Mononuclear cell (primary cell): ENCODE results near the gene MAP3K7. TPM values are rescaled to one million over a fixed set of nuclear protein-coding genes. Genes with fewer than 3 reads are reported as not detected.

Source experiments
- H3K27me3 ChIP-seq: 2 replicates; pipeline ENCODE4 v1.6.0; 2011; ENCODE audit warnings: low read length, control low read depth; ENCODE audit not compliant: insufficient read depth
- H3K4me1 ChIP-seq: 2 replicates; pipeline ENCODE4 v1.5.1; 2011; ENCODE audit warnings: mild to moderate bottlenecking, low read length, control low read depth; ENCODE audit not compliant: insufficient read depth
- H3K4me3 ChIP-seq: 2 replicates; pipeline ENCODE4 v1.5.1; 2011; ENCODE audit warnings: mild to moderate bottlenecking, low read length, moderate library complexity
- H3K9me3 ChIP-seq: 2 replicates; pipeline ENCODE4 v1.5.1; 2011; ENCODE audit warnings: low read depth, mild to moderate bottlenecking, control low read depth, low read length
- total RNA-seq: library from RNA; depleted of rRNA; stranded (reverse); fragments of >200 nt; gene quantifications from one replicate; pipeline ENCODE4 v1.2.3, GENCODE V29; 2012

MAP3K7 gene
- total RNA-seq, 1 donor: 23.9 TPM

DNA sequence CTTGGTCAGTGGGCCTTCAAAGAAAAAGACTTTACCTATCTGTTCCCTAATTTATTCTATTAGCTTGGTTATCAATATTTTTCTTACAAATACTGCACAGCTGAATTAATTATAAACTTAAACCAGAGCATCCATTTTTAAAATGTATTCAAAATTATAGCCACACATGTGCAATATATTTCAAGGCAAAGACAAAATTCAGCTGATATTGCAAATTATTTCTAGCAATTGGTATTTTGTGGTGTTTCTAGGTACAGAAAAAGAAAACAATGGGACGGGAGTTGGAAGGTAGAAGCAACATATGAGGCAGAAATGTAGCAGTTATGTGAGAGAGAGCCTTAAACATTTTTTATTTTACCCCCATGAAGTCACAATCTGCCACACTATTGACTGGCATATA lies 64.9 kb downstream of the MAP3K7 start:
- H3K4me1 ChIP-seq: no peaks in the 10 kb centered on the region
- no peaks in the 10 kb centered on the region for H3K27me3 ChIP-seq
- no peak overlapping the region for H3K4me3 ChIP-seq
- H3K9me3 ChIP-seq: no peaks in the 10 kb centered on the region

DNA sequence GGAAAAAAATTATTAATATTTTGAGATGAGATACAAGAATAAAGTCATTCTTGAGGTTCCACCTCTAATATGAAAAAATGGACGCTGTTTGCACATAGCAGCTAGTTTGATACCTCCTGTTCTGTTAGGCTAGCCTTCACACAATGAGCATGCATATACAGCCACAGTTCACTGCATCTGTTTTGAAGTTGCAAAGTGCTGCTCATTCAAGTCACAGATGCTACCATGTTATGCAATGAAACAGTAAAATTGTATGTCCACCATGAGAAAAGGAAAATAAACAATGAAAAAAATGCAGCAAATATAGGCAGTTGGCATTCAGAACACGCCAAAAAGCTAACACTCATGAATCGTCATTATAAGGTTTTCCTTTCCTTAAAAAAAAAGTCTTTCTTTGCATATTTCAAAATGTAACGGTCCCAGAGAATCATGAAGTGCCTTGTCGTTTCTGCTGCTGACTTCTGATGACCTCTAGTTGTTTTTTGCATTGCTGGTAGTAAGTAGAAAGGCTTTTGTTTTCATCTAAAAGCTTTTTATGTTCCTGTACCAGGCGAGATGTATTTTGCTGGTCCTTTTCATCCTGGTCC lies 70.7 kb downstream of the MAP3K7 start:
- Histone ChIP-seq H3K4me3 (no peak overlapping the region), H3K4me1 (no peaks in the 10 kb centered on the region), H3K27me3 (no peaks in the 10 kb centered on the region), H3K9me3 (no peaks in the 10 kb centered on the region)

DNA sequence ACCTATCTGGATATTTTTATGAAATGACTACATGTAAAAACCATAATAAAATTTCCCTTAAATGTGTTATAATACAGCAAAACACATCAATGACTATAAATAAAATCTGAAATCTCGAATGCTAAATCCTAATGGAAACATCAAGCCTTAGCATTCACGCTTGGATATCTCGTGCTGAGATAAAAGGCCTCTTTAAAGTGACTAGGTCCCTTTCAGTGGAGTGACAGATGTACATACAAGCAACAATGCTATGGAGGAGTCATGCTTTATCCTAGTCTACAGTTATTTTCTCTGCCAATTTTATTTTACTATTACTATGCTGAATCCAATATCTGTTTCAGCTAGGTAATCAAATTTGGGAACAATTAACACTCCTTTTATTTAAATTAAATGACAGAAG lies 72.4 kb downstream of the MAP3K7 start:
- Histone ChIP-seq H3K9me3 (no peaks in the 10 kb centered on the region), H3K4me3 (no peak overlapping the region), H3K4me1 (no peaks in the 10 kb centered on the region), H3K27me3 (no peaks in the 10 kb centered on the region)

DNA sequence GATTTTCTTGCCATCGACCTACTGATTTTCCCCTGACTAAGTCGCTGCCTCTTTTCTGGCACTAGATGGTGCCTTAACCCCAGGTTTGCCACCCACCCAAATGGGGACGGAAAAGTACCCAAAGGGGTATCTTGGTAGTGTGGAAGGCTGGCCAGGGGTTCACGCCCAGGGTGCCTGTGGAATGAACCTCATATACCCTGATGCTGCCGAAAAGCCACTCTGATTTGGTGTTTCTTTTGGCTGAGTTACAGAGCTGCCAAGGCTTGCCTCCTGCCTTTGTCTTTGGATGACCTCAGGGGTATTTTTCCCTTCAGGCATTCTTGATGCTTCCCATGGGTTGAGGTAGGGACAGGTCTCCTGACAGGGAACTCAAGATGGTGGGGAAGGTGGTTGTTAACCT lies 78.1 kb downstream of the MAP3K7 start:
- no peak overlapping the region for H3K4me3 ChIP-seq

DNA sequence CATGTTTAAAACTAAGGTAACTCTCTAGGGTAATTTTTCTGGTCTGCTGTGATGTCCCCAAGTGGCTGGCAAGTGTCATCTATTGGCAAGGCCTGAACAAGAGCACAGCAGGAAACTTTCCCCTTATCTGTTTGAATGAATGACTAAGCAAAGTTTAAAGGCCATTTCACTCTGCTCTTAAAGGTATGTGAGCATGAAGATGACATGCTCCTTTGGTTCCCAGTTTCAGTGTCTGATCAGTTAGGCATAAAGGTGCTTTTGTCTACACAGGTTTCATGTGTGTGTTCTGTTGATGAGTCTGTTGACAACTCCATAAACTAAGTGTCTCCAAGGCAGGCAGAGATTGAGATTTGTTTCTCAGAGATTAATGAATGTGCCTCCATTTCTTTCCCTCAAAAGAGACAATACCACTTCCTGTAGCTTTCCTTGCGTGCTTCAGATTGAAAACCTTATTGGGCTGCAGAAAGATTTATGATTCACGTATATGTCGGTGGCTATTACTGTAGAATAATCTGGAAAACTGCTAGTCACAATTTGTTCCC lies 83.9 kb downstream of the MAP3K7 start:
- H3K4me3 ChIP-seq: no peak overlapping the region
- no peaks in the 10 kb centered on the region for H3K4me1 ChIP-seq
- H3K27me3 ChIP-seq: no peaks in the 10 kb centered on the region
- no peaks in the 10 kb centered on the region for H3K9me3 ChIP-seq

More for the DNA sequence above, 78.1 kb downstream of the MAP3K7 start:
- Histone ChIP-seq H3K27me3 (no peaks in the 10 kb centered on the region), H3K9me3 (no peaks in the 10 kb centered on the region), H3K4me1 (no peaks in the 10 kb centered on the region)

DNA sequence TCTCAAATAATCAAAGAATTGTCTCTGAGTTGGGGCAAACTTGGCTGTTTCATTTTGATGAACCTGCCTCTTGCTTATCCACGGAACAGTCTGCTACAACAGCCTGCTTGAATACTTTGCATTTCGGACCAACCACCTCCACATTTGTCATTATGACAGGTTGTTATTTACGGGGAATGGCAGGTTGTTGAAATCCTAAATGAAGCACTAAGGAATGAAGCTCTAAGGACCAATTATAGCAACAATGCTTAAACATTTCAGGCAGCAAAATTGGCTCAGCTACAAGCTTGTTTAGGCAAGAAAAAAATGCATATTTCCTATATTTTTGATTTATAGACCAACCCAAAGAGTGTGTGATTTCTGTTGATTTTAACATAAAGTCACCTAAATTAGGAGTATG lies 84.5 kb downstream of the MAP3K7 start:
- Histone ChIP-seq H3K4me3 (no peak overlapping the region), H3K27me3 (no peaks in the 10 kb centered on the region), H3K4me1 (no peaks in the 10 kb centered on the region), H3K9me3 (no peaks in the 10 kb centered on the region)

DNA sequence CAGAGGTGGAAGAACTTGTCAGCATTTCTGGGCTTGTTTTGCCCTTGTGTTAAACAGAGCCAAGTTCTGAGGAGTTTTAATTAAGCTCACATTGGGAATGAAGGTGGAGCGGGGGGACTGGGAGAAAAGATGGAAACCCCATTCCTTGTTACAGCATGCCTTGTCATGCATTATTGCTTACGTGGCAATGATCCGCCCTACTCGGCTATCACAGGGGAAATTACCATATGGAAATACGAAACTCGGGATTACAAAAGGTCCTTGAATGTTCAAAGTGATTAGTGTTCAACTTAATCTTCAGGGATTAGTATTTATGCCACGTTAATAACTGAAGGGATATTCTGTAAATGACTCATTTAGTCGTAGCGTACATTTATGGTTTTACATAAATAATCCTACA lies 86.4 kb downstream of the MAP3K7 start:
- H3K9me3 ChIP-seq: no peaks in the 10 kb centered on the region
- H3K4me1 ChIP-seq: no peaks in the 10 kb centered on the region
- no peaks in the 10 kb centered on the region for H3K27me3 ChIP-seq
- no peak overlapping the region for H3K4me3 ChIP-seq

DNA sequence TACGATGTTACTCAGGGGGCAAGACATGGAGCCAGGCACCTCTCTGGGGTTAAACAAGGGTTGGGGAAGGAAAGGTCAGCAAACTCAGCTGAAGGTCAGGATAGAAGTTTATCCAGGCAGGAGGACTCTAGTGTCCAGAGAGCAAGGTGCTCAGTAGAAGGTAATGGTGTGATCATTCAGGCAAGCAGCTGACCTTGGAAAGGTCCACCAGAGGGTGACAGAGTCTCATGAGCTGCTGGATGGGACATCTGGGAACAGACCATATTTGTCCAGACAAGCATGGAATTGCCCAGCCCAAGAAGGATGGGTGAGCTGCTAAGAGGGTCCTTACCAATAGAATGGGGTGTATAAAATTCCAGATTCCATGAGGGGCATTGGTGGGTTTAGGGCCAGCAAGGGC lies 89.5 kb downstream of the MAP3K7 start:
- Histone ChIP-seq H3K4me3 (no peak overlapping the region), H3K27me3 (no peaks in the 10 kb centered on the region), H3K4me1 (no peaks in the 10 kb centered on the region), H3K9me3 (no peaks in the 10 kb centered on the region)

DNA sequence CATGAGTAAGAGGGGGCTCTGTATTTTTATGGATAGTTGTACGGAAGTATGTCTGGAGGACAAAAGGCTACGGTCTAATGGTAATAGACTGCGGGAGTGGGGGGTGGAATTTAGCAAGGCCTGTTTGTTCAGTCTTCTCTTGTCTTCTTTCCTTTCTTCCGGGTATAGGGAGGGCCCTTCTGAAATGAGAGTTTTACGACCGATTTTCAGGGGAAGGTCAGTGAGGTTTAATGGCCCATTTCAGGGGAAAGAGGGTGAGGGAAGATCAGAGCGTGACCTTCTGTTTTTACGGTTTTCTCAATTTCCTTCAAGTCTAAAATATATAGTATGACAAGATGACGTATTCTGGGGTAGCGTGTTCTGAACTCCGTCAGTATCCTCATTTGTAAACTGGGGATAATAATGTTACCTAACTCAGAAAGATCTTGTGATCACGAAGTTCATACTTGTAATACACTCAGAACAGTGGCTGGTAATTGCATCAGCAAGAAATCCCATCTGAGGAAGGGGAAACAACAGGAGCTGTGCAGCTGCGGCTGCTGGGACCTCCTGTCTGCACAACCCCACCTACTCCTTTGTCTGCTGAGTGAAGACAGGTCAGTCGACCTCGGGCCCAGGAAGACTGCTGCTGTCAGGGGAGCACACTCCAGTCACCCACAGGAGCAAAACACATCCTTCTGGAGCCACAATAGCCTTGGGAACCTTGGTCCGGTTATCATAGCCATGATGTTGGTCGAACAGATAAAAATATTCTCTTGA lies 90.4 kb downstream of the MAP3K7 start:
- Histone ChIP-seq H3K4me3 (no peak overlapping the region), H3K4me1 (no peaks in the 10 kb centered on the region), H3K9me3 (no peaks in the 10 kb centered on the region), H3K27me3 (no peaks in the 10 kb centered on the region)

DNA sequence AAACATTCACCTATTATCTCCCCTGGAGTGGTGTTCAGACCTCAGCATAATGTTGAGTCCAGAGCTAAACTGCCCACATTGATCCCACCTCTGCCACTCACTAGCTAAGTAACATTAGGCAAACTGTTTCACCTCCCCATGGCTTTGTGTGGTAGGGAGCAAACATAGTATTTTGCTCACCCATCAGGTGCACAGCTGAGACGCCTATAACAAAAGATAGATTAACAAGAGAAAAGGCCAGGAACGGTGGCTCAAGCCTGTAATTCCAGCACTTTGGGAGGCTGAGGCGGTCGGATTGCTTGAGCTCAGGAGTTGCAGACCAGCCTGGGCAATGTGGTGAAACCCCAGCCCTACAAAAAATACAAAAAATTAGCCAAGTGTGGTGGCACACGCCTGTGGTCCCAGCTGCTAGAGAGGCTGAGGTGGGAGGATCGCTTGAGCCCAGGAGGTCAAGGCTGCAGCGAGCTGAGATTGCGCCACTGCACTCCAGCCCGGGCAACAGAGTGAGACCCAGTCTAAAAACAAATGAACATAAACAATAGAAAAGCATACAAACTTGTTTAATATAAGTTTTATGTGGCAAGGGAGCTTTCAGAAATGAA lies 91.6 kb downstream of the MAP3K7 start:
- Histone ChIP-seq H3K4me3 (no peak overlapping the region), H3K4me1 (no peaks in the 10 kb centered on the region), H3K9me3 (no peaks in the 10 kb centered on the region), H3K27me3 (no peaks in the 10 kb centered on the region)

DNA sequence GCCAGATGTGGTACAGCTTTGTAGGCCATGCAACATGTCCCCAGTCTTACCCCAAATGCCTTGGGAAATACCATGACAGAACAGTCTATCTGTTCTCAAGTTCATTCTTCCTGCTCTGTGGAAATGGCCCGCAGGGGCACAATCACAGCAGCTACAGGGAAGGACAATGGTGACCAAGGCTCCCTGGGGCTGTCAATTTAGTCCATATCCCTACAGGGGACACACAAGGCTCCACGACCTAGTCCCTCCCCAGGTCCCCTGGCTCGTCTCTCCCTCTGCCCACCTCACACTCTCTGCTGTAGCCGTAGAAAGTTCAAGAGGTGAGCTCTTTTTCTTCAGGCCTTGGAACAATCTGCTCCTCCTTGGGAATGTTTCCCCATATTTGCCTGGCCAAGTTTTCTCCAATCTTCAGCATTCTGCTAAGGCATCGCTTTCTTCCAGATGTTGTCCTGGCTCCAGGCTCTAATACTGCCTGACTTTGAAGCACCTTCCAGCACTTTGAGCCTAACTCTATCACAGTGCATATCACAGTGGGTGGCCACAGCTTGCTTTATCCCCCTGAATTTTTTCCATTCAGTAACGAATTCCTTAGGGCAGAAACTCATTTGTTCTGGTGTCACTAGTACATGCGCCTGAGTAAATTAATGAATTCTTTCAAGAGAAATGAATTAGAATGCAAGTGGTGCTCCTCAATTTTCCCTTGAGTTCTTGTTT lies 92.6 kb downstream of the MAP3K7 start:
- H3K4me3 ChIP-seq: no peak overlapping the region
- H3K4me1 ChIP-seq: no peaks in the 10 kb centered on the region

DNA sequence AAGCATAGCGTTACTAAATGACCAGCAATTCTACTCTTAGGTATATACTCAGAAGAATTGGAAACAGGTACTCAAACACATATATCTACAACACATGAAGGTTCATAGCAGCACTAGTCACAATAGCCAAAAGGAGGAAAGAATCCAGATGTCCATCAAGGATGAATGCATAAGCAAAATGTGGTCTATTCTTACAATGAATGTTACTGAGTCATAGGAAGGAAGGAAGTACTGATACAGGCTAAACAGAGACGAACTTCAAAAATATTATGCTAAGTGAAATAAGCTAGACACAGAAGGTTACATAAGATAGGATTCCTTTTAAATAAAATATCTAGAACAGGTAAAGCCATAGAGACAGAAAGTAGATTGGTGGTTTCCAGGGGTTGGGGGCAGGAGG lies 93.5 kb downstream of the MAP3K7 start:
- H3K4me3 ChIP-seq: no peak overlapping the region
- H3K9me3 ChIP-seq: no peaks in the 10 kb centered on the region
- H3K27me3 ChIP-seq: no peaks in the 10 kb centered on the region
- H3K4me1 ChIP-seq: no peaks in the 10 kb centered on the region

More for the DNA sequence above, 92.6 kb downstream of the MAP3K7 start:
- Histone ChIP-seq H3K9me3 (no peaks in the 10 kb centered on the region), H3K27me3 (no peaks in the 10 kb centered on the region)

DNA sequence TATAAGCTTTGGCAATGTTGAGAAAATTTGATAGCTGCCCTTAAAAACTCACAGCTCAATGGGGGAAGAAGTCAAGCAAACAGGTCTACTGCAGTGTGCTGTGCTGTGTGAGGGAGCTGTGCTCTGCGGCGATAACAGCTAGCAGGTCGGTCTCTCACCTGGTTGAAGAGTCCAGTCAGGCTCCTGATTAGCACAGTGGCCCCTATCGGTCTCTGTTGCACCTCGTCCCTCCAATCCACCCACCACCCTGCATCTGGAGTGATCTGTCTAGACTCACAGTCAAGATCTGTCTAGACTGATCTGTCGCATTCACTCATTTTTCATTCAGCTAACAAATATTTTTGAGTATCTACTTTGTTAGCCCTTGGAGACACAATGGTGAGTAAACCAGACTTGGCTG lies 94.1 kb downstream of the MAP3K7 start:
- no peaks in the 10 kb centered on the region for H3K9me3 ChIP-seq
- no peak overlapping the region for H3K4me3 ChIP-seq
- no peaks in the 10 kb centered on the region for H3K27me3 ChIP-seq
- no peaks in the 10 kb centered on the region for H3K4me1 ChIP-seq

DNA sequence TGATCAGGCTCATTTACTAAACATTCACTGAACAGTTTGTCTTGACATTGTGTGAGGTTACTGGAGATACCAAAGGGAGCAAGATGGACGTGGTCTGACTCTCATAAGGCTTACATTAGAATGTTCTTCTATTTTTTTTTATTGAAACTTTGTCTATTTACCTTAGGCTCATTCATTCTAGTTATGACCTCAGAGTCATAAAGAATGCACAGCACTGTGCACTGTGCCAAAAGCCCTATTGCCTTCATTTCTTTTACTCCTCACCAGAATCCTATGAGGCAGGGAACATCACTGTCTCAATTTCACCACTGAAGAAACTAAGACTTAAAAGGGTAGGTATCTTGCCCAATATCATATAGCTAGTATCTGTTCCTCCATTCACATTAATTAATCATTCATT lies 94.5 kb downstream of the MAP3K7 start:
- Histone ChIP-seq H3K4me1 (no peaks in the 10 kb centered on the region), H3K27me3 (no peaks in the 10 kb centered on the region)

More for the DNA sequence above, 94.5 kb downstream of the MAP3K7 start:
- no peak overlapping the region for H3K4me3 ChIP-seq
- H3K9me3 ChIP-seq: no peaks in the 10 kb centered on the region
